Measurements from ENCODE around the gene ENDOU. TPM values are rescaled to one million over a fixed set of nuclear protein-coding genes. Genes with fewer than 3 reads are reported as not detected.

The ENDOU gene
- polyA plus RNA-seq, 1 of the 3 experiments (the other 2 are of a cell fraction) = not detected

GRCh38 chr12:47731723-47732122 lies 6.4 kb upstream of the ENDOU start:
- Histone ChIP-seq H3K4me2 (no peak overlapping the region), H3K36me3 (replicated peaks in 1 of 2; ENCODE audit: control insufficient read depth in 1 of 2, insufficient read depth in 2 of 2, low read length in 1 of 2) (no peaks in the 10 kb centered on the region), H3K9me3 (no peaks in the 10 kb centered on the region), H3K9me2 (no peaks in the 10 kb centered on the region), H3K4me1 (ENCODE audit: control insufficient read depth in 1 of 2, insufficient read depth in 2 of 2, low read depth in 1 of 2, low read length in 1 of 2) (peaks cover 0 to 39% of the 10 kb centered on the region in 2 experiments; a peak in 1 of 4 replicates), H3K27ac (ENCODE audit: low read depth in 2 of 2, low read length in 1 of 2) (no peak overlapping the region), H3K79me2 (ENCODE audit: insufficient read depth) (no peaks in the 10 kb centered on the region), H3K9ac (no peak overlapping the region), H4K20me1 (ENCODE audit: insufficient read depth) (no peaks in the 10 kb centered on the region), H3F3A (replicated peaks; ENCODE audit: insufficient read depth) (no peaks in the 10 kb centered on the region), H3K27me3 (ENCODE audit: insufficient read depth) (no peaks in the 10 kb centered on the region), H3K4me3 (ENCODE audit: low read depth in 2 of 2, low read length in 1 of 2) (no peak overlapping the region), H2AFZ (ENCODE audit: low read depth) (no peak overlapping the region)
- TF ChIP-seq FOSL2 (IDR thresholded peaks at IDR 0.05; ENCODE audit: borderline replicate concordance, low read depth) = no peak
- no peak for TF ChIP-seq REST (IDR thresholded peaks at IDR 0.05; ENCODE audit: low read depth, low read length)
- no peak for TF ChIP-seq MXI1 (IDR thresholded peaks at IDR 0.05; ENCODE audit: low read depth, low read length)
- TF ChIP-seq CTCF (IDR thresholded peaks at IDR 0.05) = no peak
- no peak for TF ChIP-seq MAX (IDR thresholded peaks at IDR 0.05; ENCODE audit: low read depth)
- TF ChIP-seq EP300 (IDR thresholded peaks at IDR 0.05; ENCODE audit: borderline replicate concordance in 1 of 2, low read depth in 1 of 2, low read length in 1 of 2) = no peak
- TF ChIP-seq GABPA (IDR thresholded peaks at IDR 0.05; ENCODE audit: low read depth) = no peak
- no peak for TF ChIP-seq EZH2phosphoT487 (IDR thresholded peaks at IDR 0.05; ENCODE audit: borderline replicate concordance, low read depth)
- TF ChIP-seq RAD21 (IDR thresholded peaks at IDR 0.05; ENCODE audit: low read length) = no peak
- no peak for TF ChIP-seq SMC3 (IDR thresholded peaks at IDR 0.05; ENCODE audit: low read depth, low read length)
- no peak for TF ChIP-seq POLR2AphosphoS5 (IDR thresholded peaks at IDR 0.05; ENCODE audit: low read depth, low read length)
- no peak for TF ChIP-seq FOXM1 (IDR thresholded peaks at IDR 0.05; ENCODE audit: low read depth)
- no peak for TF ChIP-seq FOXJ3 (CRISPR knock-in tag; IDR thresholded peaks at IDR 0.05)
- no peak for TF ChIP-seq TAF1 (IDR thresholded peaks at IDR 0.05; ENCODE audit: borderline replicate concordance, low read depth, low read length)
- TF ChIP-seq IRF3 (IDR thresholded peaks at IDR 0.05; ENCODE audit: low read depth, low read length) = no peak
- no peak for TF ChIP-seq CHD2 (IDR thresholded peaks at IDR 0.05; ENCODE audit: low read length, partially characterized antibody)
- ChIA-PET POLR2A (no interaction called here), CTCF (interaction anchor here (3.3 to 43.0 kb wide), 5 partner anchors 11 to 106 kb away, joined by 14 to 1294 read pairs (median 298); partner anchors contain the start of genes RAPGEF3 and SLC48A1)
- 72% methylated on average over 5 of the region's 5 CpGs for WGBS (ENCODE audit: low lambda C conversion rate)
- no peak for DNase-seq
